Adrenal gland (tissue), 12 donors: ENCODE measurements around the gene DMWD. TPM values are rescaled to one million over a fixed set of nuclear protein-coding genes. Genes with fewer than 3 reads are reported as not detected.

Experiments
- DNase-seq, 7 donors: peaks; one replicate each; pipeline ENCODE4 v3.0.0-alpha.2; 2019 to 2020
- H3K27ac ChIP-seq, 5 donors: fragments of 200-600 bp; sonication (generic) in 4 of 5; 1 replicate in 3 of 5; 2 replicates in 2 of 5; pipeline versions ENCODE4 v1.5.1 to v1.8.0; 2016 to 2020; ENCODE audit warnings: mild to moderate bottlenecking in 1 of 5
- H3K27me3 ChIP-seq: fragments of 200-600 bp; 2 replicates; pipeline ENCODE4 v1.8.0; 2021
- H3K36me3 ChIP-seq, 2 donors: fragments of 200-600 bp; replicated peaks in 1 of 2; 1 replicate in 1 of 2; 2 replicates in 1 of 2; pipeline versions ENCODE4 v1.5.1 to v1.8.0; 2018 to 2022
- H3K4me1 ChIP-seq, 2 donors: fragments of 200-600 bp; replicated peaks in 1 of 2; 1 replicate in 1 of 2; 2 replicates in 1 of 2; pipeline versions ENCODE4 v1.5.1 to v1.8.0; 2018 to 2021
- H3K4me3 ChIP-seq, 4 donors: fragments of 200-600 bp; sonication (generic) in 3 of 4; one replicate each; pipeline ENCODE4 v1.5.1; 2016 to 2018
- H3K9me3 ChIP-seq, 3 donors: fragments of 200-600 bp; sonication (generic) in 1 of 3; replicated peaks in 1 of 3; 1 replicate in 2 of 3; 2 replicates in 1 of 3; pipeline versions ENCODE4 v1.5.1 to v1.8.0; 2016 to 2021
- POLR2A ChIP-seq, 2 donors: fragments of 450-650 bp; IDR thresholded peaks; one replicate each; pipeline ENCODE4 v1.6.1; 2017; ENCODE audit warnings: antibody characterized with exemption in 2 of 2, mild to moderate bottlenecking in 2 of 2, moderate library complexity in 1 of 2
- WGBS, 4 donors: extraction: QIAGEN DNeasy Blood & Tissue Kit in 2 of 4; methylation state at CpG; one replicate each; pipeline versions ENCODE4 v1.1.5 to v1.1.7; 2013 to 2017; 5-methylcytosine and 5-hydroxymethylcytosine counted together
- intact Hi-C, 2 donors: fragments of 100-400 bp; cut with DNase I; formaldehyde crosslinking; loops; one replicate each; pipeline versions ENCODE4 v1.14.1 to v1.15.0; 2022 to 2023
- polyA plus RNA-seq, 3 donors: library from polyadenylated mRNA; stranded (reverse); fragments of 200-250 nt in 2 of 3; fragments of 350-450 nt in 1 of 3; fragmentation: Illumina TruSeq in 1 of 3; extraction: RNeasy Lipid Tissue Mini Kit (QIAGEN cat#74804) in 1 of 3; gene quantifications; one replicate each; pipeline ENCODE4 v1.2.3, GENCODE V29; 2013 to 2014
- total RNA-seq, 9 donors: library from RNA; depleted of rRNA in 4 of 9; stranded (reverse); fragments of >200 nt in 4 of 9; fragments of 120-200 nt in 1 of 9; fragmentation: NEBNext Ultra II Directional in 1 of 9; extraction: Animal tissue kit (Norgen Biotek cat#: 25700) in 1 of 9; gene quantifications; one replicate each; pipeline versions ENCODE4 v1.1.0 to v1.2.4, GENCODE V29; 2013 to 2023
- TF ChIP-seq, protein P1 (sequence below), 6 experiments: fragments of 450-650 bp in 4 of 6; fragments of 200-600 bp in 2 of 6; sonication (generic) in 1 of 6; IDR thresholded peaks; 1 replicate in 5 of 6; 2 replicates in 1 of 6; pipeline versions ENCODE4 v1.5.1 to v1.8.0; 2016 to 2021; ENCODE audit warnings: antibody characterized with exemption in 6 of 6, mild to moderate bottlenecking in 2 of 6, moderate library complexity in 1 of 6
- donor health status: healthy with polysubstance abuse.
- donor health status: Bipolar disorder and iron deficiency.
- donor health status: DM: yes; HTN: yes; CAD: no.
- donor health status: DM: no; HTN: no; CAD: no.
- donor health status: DM: no; HTN: no; CAD: no.
- donor health status: DM: yes; HTN: yes; CAD: no.

Gene DMWD
- total and polyA plus RNA-seq, 12 donors: 13.2 to 91.5 (median 34.0) TPM

DNA sequence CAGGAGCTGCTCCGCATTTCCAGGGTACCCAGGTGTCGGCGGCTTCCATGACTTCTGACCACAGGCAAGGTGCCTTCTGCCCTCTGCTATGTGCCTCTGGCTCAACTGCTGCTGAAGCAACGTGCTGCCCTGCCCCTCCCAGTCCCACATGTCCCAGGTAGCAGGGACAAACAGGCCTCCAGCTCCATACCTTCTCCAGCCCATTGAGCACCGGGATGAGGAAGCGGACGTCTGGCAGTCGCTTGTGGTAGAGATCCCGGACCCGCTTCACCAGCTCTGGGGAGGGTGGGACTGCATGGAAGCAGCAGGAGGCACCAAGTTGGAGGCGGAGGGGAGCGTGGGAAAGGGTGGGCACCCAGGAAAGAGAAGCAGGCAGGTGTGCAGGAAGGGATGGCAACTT lies 30.5 kb upstream of the DMWD start:
- DNase-seq: no peak
- WGBS, 4 donors: 94 to 95% (median 95%) methylated on average over 9 to 12 of the region's 12 CpGs
- TF ChIP-seq POLR2A (IDR thresholded peaks at IDR 0.05): no peak
- TF ChIP-seq, protein P1, sequence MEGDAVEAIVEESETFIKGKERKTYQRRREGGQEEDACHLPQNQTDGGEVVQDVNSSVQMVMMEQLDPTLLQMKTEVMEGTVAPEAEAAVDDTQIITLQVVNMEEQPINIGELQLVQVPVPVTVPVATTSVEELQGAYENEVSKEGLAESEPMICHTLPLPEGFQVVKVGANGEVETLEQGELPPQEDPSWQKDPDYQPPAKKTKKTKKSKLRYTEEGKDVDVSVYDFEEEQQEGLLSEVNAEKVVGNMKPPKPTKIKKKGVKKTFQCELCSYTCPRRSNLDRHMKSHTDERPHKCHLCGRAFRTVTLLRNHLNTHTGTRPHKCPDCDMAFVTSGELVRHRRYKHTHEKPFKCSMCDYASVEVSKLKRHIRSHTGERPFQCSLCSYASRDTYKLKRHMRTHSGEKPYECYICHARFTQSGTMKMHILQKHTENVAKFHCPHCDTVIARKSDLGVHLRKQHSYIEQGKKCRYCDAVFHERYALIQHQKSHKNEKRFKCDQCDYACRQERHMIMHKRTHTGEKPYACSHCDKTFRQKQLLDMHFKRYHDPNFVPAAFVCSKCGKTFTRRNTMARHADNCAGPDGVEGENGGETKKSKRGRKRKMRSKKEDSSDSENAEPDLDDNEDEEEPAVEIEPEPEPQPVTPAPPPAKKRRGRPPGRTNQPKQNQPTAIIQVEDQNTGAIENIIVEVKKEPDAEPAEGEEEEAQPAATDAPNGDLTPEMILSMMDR (IDR thresholded peaks at IDR 0.05): no peak
- Histone ChIP-seq H3K36me3 (peaks cover 0 to 53% of the 10 kb centered on the region in 2 donors), H3K4me1 (peaks cover 8% of the 10 kb centered on the region in 2 donors), H3K4me3 (no peak overlapping the region), H3K27me3 (no peaks in the 10 kb centered on the region), H3K9me3 (no peaks in the 10 kb centered on the region), H3K27ac (peak overlapping the region in 1 of 5 donors; percentile 30)
- intact Hi-C loops: no loop called here

DNA sequence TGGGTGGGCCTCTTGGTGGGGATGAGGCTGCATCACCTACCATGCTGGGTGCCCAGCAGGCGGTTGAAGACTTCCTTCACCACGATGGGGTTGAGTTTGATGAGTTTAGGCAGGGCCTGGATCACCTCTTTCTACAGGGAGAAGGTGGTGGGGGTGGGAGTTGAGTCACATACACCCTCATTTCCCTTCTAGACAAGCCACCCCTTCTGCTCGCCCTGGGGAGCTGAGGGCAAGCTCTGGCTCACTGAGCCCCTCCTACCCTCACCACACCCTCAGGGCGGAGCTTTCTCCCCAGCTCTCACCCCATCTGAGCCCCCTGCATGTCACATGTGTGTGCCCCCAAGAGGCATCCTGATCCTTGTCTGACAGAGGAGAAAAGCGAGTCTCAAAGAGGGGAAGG lies 30.1 kb upstream of the DMWD start:
- no peaks in the 10 kb centered on the region for H3K27me3 ChIP-seq
- peaks cover 8% of the 10 kb centered on the region in 2 donors for H3K4me1 ChIP-seq
- WGBS, 4 donors: 87 to 95% (median 93%) methylated on average over 3 to 5 of the region's 5 CpGs
- H3K9me3 ChIP-seq: no peaks in the 10 kb centered on the region
- H3K27ac ChIP-seq: no peak overlapping the region
- H3K4me3 ChIP-seq: no peak overlapping the region
- intact Hi-C loops: no loop called here
- no peak for TF ChIP-seq POLR2A (IDR thresholded peaks at IDR 0.05)
- TF ChIP-seq, protein P1 (IDR thresholded peaks at IDR 0.05): no peak
- peaks cover 0 to 49% of the 10 kb centered on the region in 2 donors for H3K36me3 ChIP-seq
- DNase-seq: no peak

DNA sequence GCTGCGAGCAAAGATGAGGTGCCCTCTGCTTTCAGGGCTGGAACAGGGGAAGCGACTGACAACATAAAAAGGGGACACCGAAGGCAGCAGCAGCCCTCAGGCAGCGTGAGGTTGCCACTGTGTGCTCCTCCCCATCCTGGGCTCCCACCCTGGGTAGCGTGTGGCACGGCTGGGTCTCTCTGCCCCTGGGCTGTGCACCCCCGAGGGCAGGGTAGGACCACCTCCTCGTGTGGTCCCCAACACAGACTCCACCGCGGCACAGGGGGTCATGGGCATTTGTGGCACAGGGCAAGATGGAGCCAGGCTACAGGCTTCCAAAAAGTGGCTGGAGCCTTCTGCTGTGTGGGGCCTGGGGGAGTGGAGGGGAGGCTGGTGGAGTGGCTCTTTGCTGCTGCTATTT lies 28.9 kb upstream of the DMWD start:
- TF ChIP-seq POLR2A (IDR thresholded peaks at IDR 0.05): no peak
- TF ChIP-seq, protein P1 (IDR thresholded peaks at IDR 0.05): no peak
- DNase-seq: no peak
- Histone ChIP-seq H3K27ac (no peak overlapping the region), H3K4me3 (no peak overlapping the region), H3K9me3 (no peaks in the 10 kb centered on the region), H3K27me3 (no peaks in the 10 kb centered on the region), H3K4me1 (peaks cover 8% of the 10 kb centered on the region in 2 donors), H3K36me3 (peaks cover 0 to 37% of the 10 kb centered on the region in 2 donors)
- WGBS, 4 donors: 69 to 91% (median 87%) methylated on average over 5 to 10 of the region's 10 CpGs
- intact Hi-C loops: no loop called here

DNA sequence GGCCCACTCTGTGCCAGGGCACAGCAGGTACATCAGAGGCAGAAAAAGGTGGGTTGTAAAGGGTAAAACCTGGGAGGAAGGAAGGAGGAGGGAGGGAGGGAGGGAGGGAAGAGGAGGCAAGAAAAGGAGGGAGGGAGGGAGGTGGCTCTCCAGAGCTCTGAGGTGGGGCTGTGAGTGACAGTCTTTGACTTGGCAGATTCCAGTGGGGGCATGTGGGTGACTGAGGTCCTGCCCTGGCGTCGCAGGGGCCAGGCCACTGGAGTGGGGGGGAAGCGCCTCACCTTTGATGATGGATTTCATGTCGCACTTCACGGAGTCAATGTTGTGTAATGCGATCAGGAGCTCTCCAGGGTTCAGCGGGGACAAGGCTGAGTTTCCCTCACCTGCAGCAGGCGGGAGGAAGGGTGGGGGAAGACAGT lies 28.5 kb upstream of the DMWD start:
- no peak overlapping the region for H3K27ac ChIP-seq
- H3K4me3 ChIP-seq: no peak overlapping the region
- TF ChIP-seq POLR2A (IDR thresholded peaks at IDR 0.05): no peak
- no peaks in the 10 kb centered on the region for H3K27me3 ChIP-seq
- H3K4me1 ChIP-seq: peaks cover 8% of the 10 kb centered on the region in 2 donors
- intact Hi-C loops: no loop called here
- no peaks in the 10 kb centered on the region for H3K9me3 ChIP-seq
- peaks cover 0 to 33% of the 10 kb centered on the region in 2 donors for H3K36me3 ChIP-seq
- no peak for DNase-seq
- 79 to 84% (median 83%) methylated on average over 8 of the region's 8 CpGs for WGBS, 4 donors

DNA sequence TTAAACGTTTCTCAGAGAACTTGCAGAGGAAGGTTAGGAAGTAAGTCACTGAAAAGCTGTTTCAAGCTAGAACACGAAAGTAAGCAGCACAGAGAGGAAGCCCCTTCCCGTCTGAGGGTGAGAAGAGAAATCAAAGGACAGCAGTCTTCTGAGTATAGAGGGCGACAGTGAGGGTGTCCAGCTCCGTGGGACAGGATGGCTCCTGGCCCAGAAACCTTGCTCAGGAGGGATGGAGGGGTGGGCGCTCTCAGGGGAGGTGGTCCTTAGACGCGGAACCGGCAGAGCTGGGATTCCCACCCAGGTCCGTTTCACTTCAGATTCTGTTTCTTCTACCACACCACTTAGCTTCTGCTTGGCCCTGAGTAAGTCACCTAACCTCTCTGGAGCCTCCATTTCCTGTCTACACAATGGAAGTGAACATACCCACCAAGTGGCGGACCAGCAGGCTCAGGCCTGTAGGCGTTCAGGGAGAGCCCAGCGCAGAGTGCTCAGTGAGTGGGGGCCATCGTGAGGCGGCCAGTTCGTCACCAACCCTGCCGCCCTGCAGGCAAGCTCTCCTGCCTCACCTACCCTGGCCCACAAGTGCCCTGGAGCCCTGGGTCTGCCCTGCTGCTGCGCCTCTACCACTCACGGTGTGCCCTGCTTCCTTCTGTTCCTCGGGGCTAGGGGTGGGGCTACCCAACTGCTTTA lies 27.9 kb upstream of the DMWD start:
- H3K4me3 ChIP-seq: no peak overlapping the region
- intact Hi-C loops: no loop called here
- H3K9me3 ChIP-seq: no peaks in the 10 kb centered on the region
- peaks cover 0 to 27% of the 10 kb centered on the region in 2 donors for H3K36me3 ChIP-seq
- TF ChIP-seq POLR2A (IDR thresholded peaks at IDR 0.05): no peak
- TF ChIP-seq, protein P1 (IDR thresholded peaks at IDR 0.05): no peak
- WGBS, 4 donors: 78 to 81% (median 79%) methylated on average over 18 to 20 of the region's 20 CpGs
- no peaks in the 10 kb centered on the region for H3K27me3 ChIP-seq
- H3K4me1 ChIP-seq: peaks cover 8% of the 10 kb centered on the region in 2 donors
- no peak overlapping the region for H3K27ac ChIP-seq
- DNase-seq: no peak
